Neural progenitor cell (in vitro differentiated cells): ENCODE measurements around the gene EP400. TPM values are rescaled to one million over a fixed set of nuclear protein-coding genes. Genes with fewer than 3 reads are reported as not detected.
"Not testable (repeated sequence)": the region's sequence is repeated elsewhere in the genome, so short reads cannot be mapped to it uniquely, and the experiment has no call there.

Experiments
- DNase-seq: peaks from one replicate; pipeline ENCODE4 v3.0.0-alpha.2; 2016; ENCODE audit warnings: low spot score
- H2AFZ ChIP-seq: fragments of 200-600 bp; sonication (generic); replicated peaks from 2 replicates; pipeline ENCODE4 v1.6.1; 2016; ENCODE audit warnings: antibody characterized with exemption
- H3F3A ChIP-seq: fragments of 200-600 bp; sonication (generic); 2 replicates; pipeline ENCODE4 v1.6.1; 2016; ENCODE audit warnings: antibody characterized with exemption, low read depth
- H3K27ac ChIP-seq: fragments of 200-600 bp; sonication (generic); 2 replicates; pipeline ENCODE4 v1.5.1; 2016; ENCODE audit warnings: mild to moderate bottlenecking
- H3K27me3 ChIP-seq: fragments of 200-600 bp; sonication (generic); 2 replicates; pipeline ENCODE4 v1.6.1; 2016; ENCODE audit warnings: mild to moderate bottlenecking, moderate library complexity
- H3K36me3 ChIP-seq: fragments of 200-600 bp; sonication (generic); 2 replicates; pipeline ENCODE4 v1.5.1; 2016
- H3K4me1 ChIP-seq: fragments of 200-600 bp; sonication (generic); 2 replicates; pipeline ENCODE4 v1.6.1; 2016; ENCODE audit warnings: mixed run types
- H3K4me2 ChIP-seq: fragments of 200-600 bp; sonication (generic); 2 replicates; pipeline ENCODE4 v1.6.1; 2016
- H3K4me3 ChIP-seq: fragments of 200-600 bp; sonication (generic); 2 replicates; pipeline ENCODE4 v1.5.1; 2016
- H3K79me2 ChIP-seq: fragments of 200-600 bp; sonication (generic); 2 replicates; pipeline ENCODE4 v1.6.1; 2016; ENCODE audit warnings: low read depth
- H3K9ac ChIP-seq: fragments of 200-600 bp; sonication (generic); 2 replicates; pipeline ENCODE4 v1.6.1; 2016
- H3K9me3 ChIP-seq: fragments of 200-600 bp; sonication (generic); 2 replicates; pipeline ENCODE4 v1.5.1; 2016; ENCODE audit warnings: low read depth
- H4K20me1 ChIP-seq: fragments of 200-600 bp; sonication (generic); 2 replicates; pipeline ENCODE4 v1.6.1; 2016; ENCODE audit warnings: low read depth
- H3K27ac Mint-ChIP-seq: 3 replicates; pipeline ENCODE4 v1.8.0; 2021; ENCODE audit warnings: mixed read lengths
- H3K27me3 Mint-ChIP-seq: 2 replicates; pipeline ENCODE4 v1.8.0; 2022; ENCODE audit warnings: low read depth, mild to moderate bottlenecking, inconsistent platforms, moderate library complexity, mixed read lengths; ENCODE audit not compliant: insufficient read depth
- H3K36me3 Mint-ChIP-seq: 3 replicates; pipeline ENCODE4 v1.8.0; 2021; ENCODE audit warnings: mixed read lengths
- H3K4me1 Mint-ChIP-seq: 3 replicates; pipeline ENCODE4 v1.8.0; 2021; ENCODE audit warnings: mixed read lengths
- H3K4me3 Mint-ChIP-seq: 3 replicates; pipeline ENCODE4 v1.8.0; 2021; ENCODE audit warnings: mild to moderate bottlenecking, moderate library complexity, mixed read lengths
- H3K9me3 Mint-ChIP-seq: 3 replicates; pipeline ENCODE4 v1.8.0; 2020; ENCODE audit warnings: mixed read lengths
- CTCF ChIP-seq: fragments of 200-600 bp; sonication (generic); IDR thresholded peaks from 2 replicates; pipeline ENCODE4 v1.5.1; 2017; ENCODE audit warnings: antibody characterized with exemption, mild to moderate bottlenecking
- EZH2 ChIP-seq: fragments of 200-600 bp; sonication (generic); IDR thresholded peaks from 2 replicates; pipeline ENCODE4 v1.6.1; 2017; ENCODE audit warnings: antibody characterized with exemption, mild to moderate bottlenecking, moderate library complexity
- EZH2phosphoT487 ChIP-seq: fragments of 200-600 bp; sonication (generic); IDR thresholded peaks from 2 replicates; pipeline ENCODE4 v1.6.1; 2017; ENCODE audit warnings: antibody characterized with exemption
- total RNA-seq: library from RNA; depleted of rRNA; stranded (reverse); fragments of >200 nt; gene quantifications from 2 replicates; pipeline ENCODE4 v1.2.3, GENCODE V29; 2015; ENCODE audit warnings: low replicate concordance

EP400 gene
- total RNA-seq, 1 donor from 2014 or later: 16.3 TPM

GRCh38 chr12:131950182-131950913 lies 606 bp downstream of the EP400 start:
- Histone ChIP-seq H3K27me3 (no peaks in the 10 kb centered on the region), H3K4me1 (no peaks in the 10 kb centered on the region), H3K4me3 (peak overlapping the region; percentile 92), H3K79me2 (peaks cover 54% of the 10 kb centered on the region), H2AFZ (peak overlapping the region; percentile 81), H3K9me3 (no peaks in the 10 kb centered on the region), H3K36me3 (no peaks in the 10 kb centered on the region), H3F3A (peaks cover 23% of the 10 kb centered on the region), H4K20me1 (peaks cover 27% of the 10 kb centered on the region), H3K4me2 (peak overlapping the region; percentile 99), H3K27ac (no peak overlapping the region), H3K9ac (peak overlapping the region; percentile 83)
- H3K4me3 Mint-ChIP-seq: peak overlapping the region; percentile 93
- TF ChIP-seq CTCF: no peak
- no peak for TF ChIP-seq EZH2phosphoT487
- no peak for TF ChIP-seq EZH2
- no peaks in the 10 kb centered on the region for H3K9me3 Mint-ChIP-seq
- peak; percentile 65 for DNase-seq
- H3K4me1 Mint-ChIP-seq: peaks cover 13% of the 10 kb centered on the region
- H3K36me3 Mint-ChIP-seq: peaks cover 2% of the 10 kb centered on the region
- H3K27me3 Mint-ChIP-seq: peaks cover 7% of the 10 kb centered on the region
- H3K27ac Mint-ChIP-seq: no peak overlapping the region

- H3K36me3 Mint-ChIP-seq, H3K4me3 ChIP-seq, H3K4me3 Mint-ChIP-seq, H3K9me3 ChIP-seq, H3K36me3 ChIP-seq, H3K4me2 ChIP-seq, H3K27me3 ChIP-seq, H3K27ac ChIP-seq, H3K27me3 Mint-ChIP-seq, H3K27ac Mint-ChIP-seq, H3K9ac ChIP-seq, DNase-seq, H3K9me3 Mint-ChIP-seq, H2AFZ ChIP-seq, H3K4me1 ChIP-seq: not testable (repeated sequence)
- Histone ChIP-seq H4K20me1 (peaks cover 59% of the 10 kb centered on the region), H3F3A (peaks cover 10% of the 10 kb centered on the region), H3K79me2 (peaks cover 89% of the 10 kb centered on the region)
- peaks cover 21% of the 10 kb centered on the region for H3K4me1 Mint-ChIP-seq
These were observed 4.1 kb downstream of the EP400 start for GRCh38 chr12:131953810-131954209.

GRCh38 chr12:131954460-131954859 lies 4.7 kb downstream of the EP400 start:
- not testable (repeated sequence) for H3K4me1 ChIP-seq, H2AFZ ChIP-seq, H3K36me3 Mint-ChIP-seq, H3K4me3 ChIP-seq, H3K27me3 Mint-ChIP-seq, H3K4me3 Mint-ChIP-seq, DNase-seq, H3F3A ChIP-seq, H3K27me3 ChIP-seq, H3K4me2 ChIP-seq, H3K27ac Mint-ChIP-seq, H3K9me3 ChIP-seq, H3K9me3 Mint-ChIP-seq, H3K36me3 ChIP-seq, H3K9ac ChIP-seq, H3K27ac ChIP-seq
- Histone ChIP-seq H4K20me1 (peaks cover 65% of the 10 kb centered on the region), H3K79me2 (peaks cover 95% of the 10 kb centered on the region)
- peaks cover 25% of the 10 kb centered on the region for H3K4me1 Mint-ChIP-seq

GRCh38 chr12:131959116-131959515 lies 9.4 kb downstream of the EP400 start:
- Histone ChIP-seq H3K27ac (no peak overlapping the region), H3K36me3 (peaks cover 4% of the 10 kb centered on the region), H3K4me2 (no peak overlapping the region), H3K9me3 (no peaks in the 10 kb centered on the region), H2AFZ (no peak overlapping the region), H3K27me3 (no peaks in the 10 kb centered on the region), H3K79me2 (peaks cover 89% of the 10 kb centered on the region), H3F3A (no peaks in the 10 kb centered on the region), H3K4me3 (no peak overlapping the region), H3K4me1 (peaks cover 7% of the 10 kb centered on the region), H4K20me1 (peaks cover 79% of the 10 kb centered on the region), H3K9ac (no peak overlapping the region)
- Mint-ChIP-seq H3K27me3 (no peaks in the 10 kb centered on the region), H3K9me3 (no peaks in the 10 kb centered on the region), H3K36me3 (peaks cover 6% of the 10 kb centered on the region), H3K27ac (no peak overlapping the region), H3K4me1 (peaks cover 14% of the 10 kb centered on the region), H3K4me3 (no peak overlapping the region)
- no peak for DNase-seq
- TF ChIP-seq EZH2 (no peak), EZH2phosphoT487 (no peak), CTCF (no peak)
